Coronary artery (tissue), 2 donors: ENCODE data around the gene ATF1.
"Not testable (repeated sequence)": the region's sequence is repeated elsewhere in the genome, so short reads cannot be mapped to it uniquely, and the experiment has no call there.

Experiments used
- DNase-seq: peaks from one replicate; pipeline ENCODE4 v3.0.0-alpha.2; 2017; ENCODE audit warnings: low spot score
- H3K27ac ChIP-seq, 2 donors: fragments of 200-600 bp; sonication (generic); one replicate each; pipeline ENCODE4 v1.5.1; 2016 to 2019
- H3K4me3 ChIP-seq: fragments of 200-600 bp; sonication (generic); 2 replicates; pipeline ENCODE4 v1.5.1; 2016; ENCODE audit warnings: mild to moderate bottlenecking, moderate library complexity
- TF ChIP-seq, protein P1 (sequence below): fragments of 200-600 bp; sonication (generic); IDR thresholded peaks from one replicate; pipeline ENCODE4 v1.5.1; 2019; ENCODE audit warnings: antibody characterized with exemption

ATF1 gene

DNA sequence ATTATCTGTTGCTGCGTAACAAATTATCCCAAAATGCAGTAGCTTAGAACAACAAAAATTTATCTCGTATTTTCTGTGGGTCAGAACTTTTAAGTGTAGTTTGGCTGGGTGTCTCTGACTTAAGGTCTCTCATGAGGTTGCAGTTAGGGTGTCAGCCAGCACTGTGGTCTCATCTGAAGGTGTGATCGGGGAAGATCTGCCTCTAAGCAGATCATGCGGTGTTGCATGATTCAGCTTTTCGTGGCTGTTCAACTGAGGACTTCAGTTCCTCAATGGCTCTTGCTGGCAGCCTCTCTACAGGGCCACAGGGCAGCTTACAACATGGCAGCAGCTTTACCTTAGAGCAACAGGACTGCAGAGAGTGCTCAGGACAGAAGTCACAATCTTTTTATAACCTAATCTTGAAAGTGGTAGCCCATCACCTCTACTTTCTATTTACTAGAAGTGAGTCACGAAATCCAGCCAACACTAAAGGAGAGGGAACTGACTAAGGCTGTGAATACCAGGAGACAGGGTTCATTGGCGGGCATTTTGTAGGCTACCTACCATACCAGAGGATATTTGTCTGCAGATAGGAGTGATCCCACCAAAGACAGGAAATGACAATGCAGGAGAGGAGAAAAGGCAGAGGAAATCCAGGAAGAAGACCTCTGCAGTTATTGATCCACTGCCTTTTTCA lies 77.0 kb downstream of the ATF1 start:
- H3K4me3 ChIP-seq: no peak overlapping the region
- no peak for DNase-seq
- TF ChIP-seq, protein P1, sequence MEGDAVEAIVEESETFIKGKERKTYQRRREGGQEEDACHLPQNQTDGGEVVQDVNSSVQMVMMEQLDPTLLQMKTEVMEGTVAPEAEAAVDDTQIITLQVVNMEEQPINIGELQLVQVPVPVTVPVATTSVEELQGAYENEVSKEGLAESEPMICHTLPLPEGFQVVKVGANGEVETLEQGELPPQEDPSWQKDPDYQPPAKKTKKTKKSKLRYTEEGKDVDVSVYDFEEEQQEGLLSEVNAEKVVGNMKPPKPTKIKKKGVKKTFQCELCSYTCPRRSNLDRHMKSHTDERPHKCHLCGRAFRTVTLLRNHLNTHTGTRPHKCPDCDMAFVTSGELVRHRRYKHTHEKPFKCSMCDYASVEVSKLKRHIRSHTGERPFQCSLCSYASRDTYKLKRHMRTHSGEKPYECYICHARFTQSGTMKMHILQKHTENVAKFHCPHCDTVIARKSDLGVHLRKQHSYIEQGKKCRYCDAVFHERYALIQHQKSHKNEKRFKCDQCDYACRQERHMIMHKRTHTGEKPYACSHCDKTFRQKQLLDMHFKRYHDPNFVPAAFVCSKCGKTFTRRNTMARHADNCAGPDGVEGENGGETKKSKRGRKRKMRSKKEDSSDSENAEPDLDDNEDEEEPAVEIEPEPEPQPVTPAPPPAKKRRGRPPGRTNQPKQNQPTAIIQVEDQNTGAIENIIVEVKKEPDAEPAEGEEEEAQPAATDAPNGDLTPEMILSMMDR: no peak
- H3K27ac ChIP-seq: no peak overlapping the region

DNA sequence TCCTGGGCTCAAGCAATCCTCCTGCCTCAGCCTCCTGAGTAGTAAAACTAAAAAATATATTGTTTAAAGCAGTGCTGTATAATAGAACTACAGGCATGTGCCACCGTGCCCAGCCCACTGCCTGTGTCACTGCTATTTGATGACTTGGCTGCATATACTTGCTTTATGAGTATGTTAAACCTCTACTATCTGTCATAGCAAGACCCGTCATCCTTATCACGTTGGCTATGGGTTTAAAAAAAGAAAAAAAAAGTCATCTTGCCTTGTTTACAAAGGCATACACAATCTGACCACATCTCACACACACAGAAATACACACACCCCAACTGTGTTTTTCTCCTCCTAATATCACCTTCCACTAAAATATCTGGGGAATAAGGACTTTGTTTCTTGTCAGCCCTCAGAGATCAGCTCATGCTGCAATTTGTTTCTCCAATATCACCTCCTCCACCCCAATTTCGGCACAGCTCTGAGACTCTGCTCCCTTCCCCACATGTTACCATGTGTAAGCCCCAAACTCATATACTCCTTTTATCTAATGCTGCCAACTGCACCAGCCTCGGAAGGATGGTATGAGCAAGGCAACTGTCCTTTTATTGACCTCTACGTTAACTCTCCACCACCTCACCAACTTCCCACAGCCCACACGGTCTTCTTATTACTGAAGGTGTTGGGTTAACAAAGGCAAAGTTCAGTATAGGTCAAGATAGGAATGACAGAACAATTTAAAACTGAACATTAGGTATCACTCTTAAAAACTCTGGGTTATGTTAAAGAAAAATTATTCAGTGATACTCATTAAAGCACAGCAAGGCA lies 78.0 kb downstream of the ATF1 start:
- DNase-seq: no peak
- no peak overlapping the region for H3K27ac ChIP-seq
- TF ChIP-seq, protein P1: no peak
- no peak overlapping the region for H3K4me3 ChIP-seq

DNA sequence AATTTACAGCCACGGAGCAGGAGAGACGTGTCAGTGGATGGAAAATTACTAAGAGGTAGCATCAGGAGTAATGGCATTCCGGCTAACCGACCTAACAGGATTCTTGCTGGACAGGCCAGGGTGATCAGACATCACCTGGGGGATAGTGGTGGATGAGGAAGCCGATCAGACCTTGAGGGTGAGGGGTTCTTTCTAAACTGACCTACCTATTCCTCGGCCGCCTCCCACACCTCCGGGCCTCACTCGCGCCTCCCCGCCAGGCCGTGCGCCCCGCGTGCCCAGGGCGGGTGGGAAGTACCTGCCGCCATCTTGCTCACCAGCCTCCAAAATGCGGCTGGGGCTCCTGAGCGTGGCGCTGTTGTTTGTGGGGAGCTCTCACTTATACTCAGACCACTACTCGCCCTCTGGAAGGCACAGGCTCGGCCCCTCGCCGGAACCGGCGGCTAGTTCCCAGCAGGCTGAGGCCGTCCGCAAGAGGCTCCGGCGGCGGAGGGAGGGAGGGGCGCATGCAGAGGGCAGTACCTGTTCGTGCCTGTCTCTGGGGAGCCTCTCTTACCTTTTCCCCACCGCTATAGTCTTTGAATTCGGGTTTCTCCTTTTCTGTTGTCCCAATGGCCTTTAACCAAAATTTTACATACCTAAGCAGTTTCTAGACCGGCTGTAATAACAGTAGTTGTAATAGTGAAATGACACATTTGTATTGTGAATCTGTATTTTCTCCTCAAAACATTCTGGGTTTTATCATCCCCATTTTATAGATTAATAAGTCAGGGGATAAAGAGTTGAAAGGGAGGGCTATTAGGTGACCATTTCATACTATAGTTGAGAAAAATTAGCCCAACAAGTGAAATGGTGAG lies 79.0 kb downstream of the ATF1 start, which contains the start of gene TMPRSS12:
Gene TMPRSS12, plus strand, starts transcription at position 290 of the 857 bp plus-strand sequence. Its CDS starts 39 bp downstream, at position 329.
- Histone ChIP-seq H3K4me3 (peak within 1 kb of the TSS; percentile 48), H3K27ac (no peak within 1 kb of the TSS)
- TF ChIP-seq, protein P1: no peak
- no peak for DNase-seq

DNA sequence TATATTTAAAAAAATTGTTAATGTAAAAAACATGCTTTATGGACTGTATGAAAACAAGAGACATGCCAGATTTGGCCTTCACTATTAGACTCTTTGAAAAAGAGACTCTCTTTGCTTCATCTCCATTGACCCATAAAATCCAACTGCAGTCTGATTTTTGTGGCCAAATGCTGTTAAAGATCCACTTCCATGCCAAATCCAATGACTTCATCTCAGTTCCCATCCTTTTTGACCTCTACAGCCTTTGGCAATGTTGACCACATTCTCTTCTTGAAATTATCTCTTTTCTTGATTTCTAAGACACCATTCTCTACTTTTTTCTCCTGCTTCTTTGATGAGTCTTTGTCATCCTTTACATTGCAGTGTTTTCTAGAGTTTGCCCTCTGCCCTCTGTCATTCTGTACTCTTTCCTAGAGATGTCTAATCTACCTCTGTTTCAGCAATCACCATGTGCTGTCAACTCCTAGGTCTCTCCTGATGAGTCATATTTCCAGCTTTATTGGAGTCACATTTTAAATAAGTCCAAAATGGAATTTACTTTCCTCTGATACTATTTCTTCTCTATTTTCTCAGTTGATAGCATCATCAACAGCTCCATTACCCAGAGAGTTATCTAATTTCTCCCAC lies 81.2 kb downstream of the ATF1 start:
- no peak for DNase-seq
- TF ChIP-seq, protein P1: no peak
- Histone ChIP-seq H3K27ac (no peak overlapping the region), H3K4me3 (no peak overlapping the region)

DNA sequence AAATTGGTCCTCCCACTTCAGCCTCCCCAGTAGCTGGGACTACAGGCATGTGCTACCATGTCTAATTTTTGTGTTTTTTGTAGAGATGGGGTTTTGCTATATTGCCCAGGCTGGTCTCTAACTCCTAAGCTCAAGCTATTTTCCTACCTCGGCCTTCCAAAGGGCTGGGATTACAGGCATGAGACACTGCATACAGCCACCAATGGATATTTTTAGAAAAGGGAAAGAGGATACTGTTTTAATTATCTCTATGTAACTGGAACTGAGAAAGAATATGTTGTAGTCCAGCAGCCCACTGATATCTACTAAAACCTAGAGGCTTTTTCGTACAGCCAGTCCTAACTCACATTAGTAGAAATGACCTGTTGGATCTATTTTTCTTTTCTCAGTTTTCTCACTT lies 85.1 kb downstream of the ATF1 start:
- TF ChIP-seq, protein P1: no peak
- no peak for DNase-seq
- Histone ChIP-seq H3K4me3 (no peak overlapping the region), H3K27ac (no peak overlapping the region)

GRCh38 chr12:50855218-50855617 lies 91.3 kb downstream of the ATF1 start:
- not testable (repeated sequence) for H3K4me3 ChIP-seq, DNase-seq, H3K27ac ChIP-seq

DNA sequence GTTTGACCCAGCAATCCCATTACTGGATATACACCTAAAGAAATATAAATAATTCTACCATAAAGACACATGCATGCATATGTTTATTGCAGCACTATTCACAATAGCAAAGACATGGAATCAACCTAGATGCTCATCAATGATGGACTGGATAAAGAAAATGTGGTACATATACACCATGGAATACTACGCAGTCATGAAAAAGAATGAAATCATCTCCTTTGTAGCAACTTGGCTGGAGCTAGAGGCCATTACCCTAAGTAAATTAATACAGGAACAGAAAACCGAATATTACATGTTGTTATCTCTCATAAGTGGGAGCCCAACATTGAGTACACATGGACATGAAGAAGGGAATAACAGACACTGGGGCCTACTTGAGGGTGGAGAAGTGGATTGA lies 91.8 kb downstream of the ATF1 start:
- DNase-seq, H3K27ac ChIP-seq, H3K4me3 ChIP-seq: not testable (repeated sequence)
